MCF 10A (cell line): ENCODE results near the gene CIAO2B. TPM values are rescaled to one million over a fixed set of nuclear protein-coding genes. Genes with fewer than 3 reads are reported as not detected.
A peak's percentile ranks its signal among the peaks of the same experiment; 100 is the strongest.

Experiments used
- BruUV-seq: library from RNA; stranded (reverse); fragments of 400-500 nt; replicated peaks from 2 replicates; lab custom pipeline; 2021; lab: Mats Ljungman, UMichigan
- CTCF ChIA-PET: fragments of 300-600 bp; sonication (Branson Sonifier 250); formaldehyde crosslinking; extraction: SDS; loops from one replicate; lab custom pipeline; 2021; ENCODE audit warnings: antibody characterized with exemption, inconsistent platforms; lab: Yijun Ruan, JAX
- POLR2A ChIA-PET: fragments of 300-600, 350-650 bp; sonication (Branson Sonifier 250); formaldehyde crosslinking; extraction: SDS; loops from one replicate; lab custom pipeline; 2020; ENCODE audit warnings: antibody characterized with exemption, inconsistent platforms; lab: Yijun Ruan, JAX
- DNase-seq: peaks from one replicate; pipeline ENCODE4 v3.0.0-alpha.2; 2018; ENCODE audit not compliant: unreplicated experiment
- H3K27ac Mint-ChIP-seq: one replicate; pipeline ENCODE4 v1.8.0; 2022; ENCODE audit warnings: mild to moderate bottlenecking, low read depth, mixed read lengths; ENCODE audit not compliant: unreplicated experiment
- H3K27me3 Mint-ChIP-seq: one replicate; pipeline ENCODE4 v1.8.0; 2022; ENCODE audit warnings: mixed read lengths; ENCODE audit not compliant: insufficient read depth, unreplicated experiment
- H3K36me3 Mint-ChIP-seq: one replicate; pipeline ENCODE4 v1.8.0; 2022; ENCODE audit warnings: mild to moderate bottlenecking, moderate library complexity, mixed read lengths; ENCODE audit not compliant: insufficient read depth, unreplicated experiment
- H3K4me1 Mint-ChIP-seq: one replicate; pipeline ENCODE4 v1.8.0; 2022; ENCODE audit warnings: mixed read lengths; ENCODE audit not compliant: insufficient read depth, unreplicated experiment
- H3K4me3 Mint-ChIP-seq: one replicate; pipeline ENCODE4 v1.8.0; 2022; ENCODE audit warnings: mild to moderate bottlenecking, moderate library complexity, mixed read lengths; ENCODE audit not compliant: unreplicated experiment
- H3K9me3 Mint-ChIP-seq: one replicate; pipeline ENCODE4 v1.8.0; 2022; ENCODE audit warnings: mixed read lengths; ENCODE audit not compliant: unreplicated experiment
- CTCF ChIP-seq: fragments of 200-600 bp; IDR thresholded peaks from one replicate; pipeline ENCODE4 v1.8.0; 2022; ENCODE audit warnings: antibody characterized with exemption, mild to moderate bottlenecking; ENCODE audit not compliant: unreplicated experiment
- intact Hi-C: fragments of 100-400 bp; cut with micrococcal nuclease; formaldehyde crosslinking; loops from 2 replicates; pipeline ENCODE4 v1.14.1; 2022
- total RNA-seq: library from RNA; stranded (reverse); gene quantifications from 2 replicates; pipeline ENCODE4 v1.2.3, GENCODE V29; 2022

The CIAO2B gene
- total RNA-seq, 1 experiment from 2014 or later: 133 TPM

GRCh38 chr16:66895999-66896398 is 38.2 kb downstream of the CIAO2B start:
- Mint-ChIP-seq H3K27me3 (no peaks in the 10 kb centered on the region), H3K4me1 (peaks cover 34% of the 10 kb centered on the region), H3K4me3 (no peak overlapping the region), H3K27ac (peak overlapping the region; percentile 92), H3K36me3 (peaks cover 6% of the 10 kb centered on the region), H3K9me3 (no peaks in the 10 kb centered on the region)
- ChIA-PET POLR2A (interaction anchor here (0.6 to 6.6 kb wide), 12 partner anchors 15 to 280 kb away, joined by 3 to 48 read pairs (median 6); partner anchors contain the start of genes CES2, CIAO2B and PDP2), CTCF (interaction anchor here (0.6 to 7.1 kb wide), 25 partner anchors 9 to 219 kb away, joined by 3 to 66 read pairs (median 7); partner anchors contain the start of genes CA7, CDH16, CIAO2B and PDP2)
- no TSS peak for BruUV-seq
- TF ChIP-seq CTCF: no peak
- no peak for DNase-seq
- intact Hi-C loops: loop anchor here (1.0 to 5.0 kb wide), 5 partner anchors 32 to 286 kb away; partner anchors contain the start of genes CES2 and MATCAP1

- DNase-seq: no peak
- intact Hi-C loops: loop anchor here (1.0 to 5.0 kb wide), 5 partner anchors 33 to 287 kb away; partner anchors contain the start of genes CES2 and MATCAP1
- H3K27ac Mint-ChIP-seq: peak overlapping the region; percentile 92
These were observed 38.6 kb downstream of the CIAO2B start for GRCh38 chr16:66895689-66895979.

GRCh38 chr16:66894948-66895688 is 39.1 kb downstream of the CIAO2B start:
- H3K27me3 Mint-ChIP-seq: no peaks in the 10 kb centered on the region

More at GRCh38 chr16:66895689-66895979, 38.6 kb downstream of the CIAO2B start:
- Mint-ChIP-seq H3K9me3 (no peaks in the 10 kb centered on the region), H3K36me3 (peaks cover 6% of the 10 kb centered on the region), H3K4me1 (peaks cover 30% of the 10 kb centered on the region), H3K4me3 (no peak overlapping the region), H3K27me3 (no peaks in the 10 kb centered on the region)
- ChIA-PET CTCF (interaction anchor here (0.6 to 7.1 kb wide), 35 partner anchors 9 to 350 kb away, joined by 3 to 66 read pairs (median 5); partner anchors contain the start of genes CA7, CDH16, CIAO2B and FBXL8), POLR2A (interaction anchor here (0.6 to 6.6 kb wide), 15 partner anchors 14 to 260 kb away, joined by 3 to 48 read pairs (median 5); partner anchors contain the start of genes CIAO2B and PDP2)
- no TSS peak for BruUV-seq
- TF ChIP-seq CTCF: no peak

More at GRCh38 chr16:66894948-66895688, 39.1 kb downstream of the CIAO2B start:
- Mint-ChIP-seq H3K36me3 (peaks cover 6% of the 10 kb centered on the region), H3K9me3 (no peaks in the 10 kb centered on the region), H3K4me3 (no peak overlapping the region), H3K27ac (peak overlapping the region; percentile 92), H3K4me1 (peaks cover 29% of the 10 kb centered on the region)
- ChIA-PET CTCF (interaction anchor here (0.6 to 7.1 kb wide), 41 partner anchors 9 to 365 kb away, joined by 3 to 66 read pairs (median 4); partner anchors contain the start of genes CA7, CDH16, CIAO2B and FBXL8), POLR2A (interaction anchor here (0.6 to 6.6 kb wide), 15 partner anchors 14 to 260 kb away, joined by 3 to 48 read pairs (median 5); partner anchors contain the start of genes CIAO2B and PDP2)
- TF ChIP-seq CTCF: peak; percentile 79
- peak; percentile 80 for DNase-seq
- intact Hi-C loops: loop anchor here (1.0 to 5.0 kb wide), 5 partner anchors 33 to 287 kb away; partner anchors contain the start of genes CES2 and MATCAP1
- BruUV-seq: no TSS peak
